Measurements from ENCODE around the gene TNFRSF14. TPM values are rescaled to one million over a fixed set of nuclear protein-coding genes. Genes with fewer than 3 reads are reported as not detected.

Gene TNFRSF14
- total RNA-seq, 1 donor from 2014 or later, result 0.26 TPM

- H3K27ac Mint-ChIP-seq (ENCODE audit: unreplicated experiment), result no peak overlapping the region
- H3K4me3 Mint-ChIP-seq (ENCODE audit: unreplicated experiment), result no peak overlapping the region
- no peaks in the 10 kb centered on the region for H3K36me3 Mint-ChIP-seq (ENCODE audit: low read depth, unreplicated experiment)
- no peaks in the 10 kb centered on the region for H3K9me3 Mint-ChIP-seq (ENCODE audit: unreplicated experiment)
- no peak for DNase-seq (ENCODE audit: low spot score)
- no peaks in the 10 kb centered on the region for H3K4me1 Mint-ChIP-seq (ENCODE audit: unreplicated experiment)
- TF ChIP-seq CTCF (IDR thresholded peaks at IDR 0.05; ENCODE audit: unreplicated experiment), result no peak
- H3K27me3 Mint-ChIP-seq (ENCODE audit: unreplicated experiment), result peaks cover 3% of the 10 kb centered on the region
Measured at GRCh38 chr1:2604156-2604843, 48.1 kb downstream of the TNFRSF14 start.

- no peak for DNase-seq (ENCODE audit: low spot score)
- H3K4me1 Mint-ChIP-seq (ENCODE audit: unreplicated experiment), result no peaks in the 10 kb centered on the region
- no peak overlapping the region for H3K4me3 Mint-ChIP-seq (ENCODE audit: unreplicated experiment)
- H3K27me3 Mint-ChIP-seq (ENCODE audit: unreplicated experiment), result peaks cover 3% of the 10 kb centered on the region
- no peak for TF ChIP-seq CTCF (IDR thresholded peaks at IDR 0.05; ENCODE audit: unreplicated experiment)
- no peaks in the 10 kb centered on the region for H3K9me3 Mint-ChIP-seq (ENCODE audit: unreplicated experiment)
- no peaks in the 10 kb centered on the region for H3K36me3 Mint-ChIP-seq (ENCODE audit: low read depth, unreplicated experiment)
- no peak overlapping the region for H3K27ac Mint-ChIP-seq (ENCODE audit: unreplicated experiment)
Measured at GRCh38 chr1:2604844-2605508, 48.8 kb downstream of the TNFRSF14 start.

DNA sequence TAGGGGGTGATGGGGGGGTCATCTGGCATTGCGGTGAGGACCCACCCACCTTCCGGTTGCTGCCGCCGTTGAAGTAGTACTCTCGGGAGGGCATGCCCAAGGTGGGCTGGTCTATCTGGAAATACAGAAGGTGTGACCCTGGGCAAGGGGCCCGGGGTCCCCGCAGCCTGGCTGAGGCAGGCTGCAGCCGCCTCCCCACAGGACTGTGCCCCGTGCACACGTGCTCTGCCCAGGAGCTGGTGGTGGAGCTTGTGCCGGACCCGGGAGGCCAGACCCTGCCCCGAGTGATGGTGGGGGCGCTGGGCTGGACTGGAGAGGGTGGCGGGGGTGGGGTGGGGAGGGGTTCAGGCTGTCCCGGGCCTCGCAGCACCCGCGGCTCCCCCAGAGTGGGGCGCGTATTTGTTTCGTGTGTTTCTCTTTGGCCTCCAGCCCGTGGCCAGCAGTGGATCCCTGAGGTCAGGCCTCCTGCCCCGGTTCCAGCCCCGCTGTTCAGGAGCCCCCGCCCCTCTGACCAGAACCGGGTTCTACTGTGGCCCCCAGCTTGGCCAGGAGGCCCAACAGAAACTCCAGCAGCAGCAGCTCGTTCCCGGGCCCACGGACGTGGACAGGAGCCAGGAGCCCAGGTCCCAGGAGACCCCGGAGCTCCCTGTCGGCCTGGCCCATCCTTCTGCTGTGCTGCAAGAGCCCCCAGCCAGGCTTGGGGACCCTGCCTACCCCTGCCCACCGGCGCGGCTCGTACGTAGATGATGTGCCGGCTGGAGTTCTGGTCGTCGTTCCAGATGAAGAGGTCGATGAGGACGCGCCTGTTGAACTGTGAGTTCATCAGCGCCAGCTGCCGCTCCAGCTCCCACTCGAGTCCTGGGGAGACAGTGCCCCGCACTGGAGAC lies 49.6 kb downstream of the TNFRSF14 start:
- DNase-seq (ENCODE audit: low spot score), result no peak
- no peak for TF ChIP-seq CTCF (IDR thresholded peaks at IDR 0.05; ENCODE audit: unreplicated experiment)
- Mint-ChIP-seq H3K36me3 (ENCODE audit: low read depth, unreplicated experiment) (no peaks in the 10 kb centered on the region), H3K27me3 (ENCODE audit: unreplicated experiment) (peaks cover 5% of the 10 kb centered on the region), H3K4me1 (ENCODE audit: unreplicated experiment) (no peaks in the 10 kb centered on the region), H3K27ac (ENCODE audit: unreplicated experiment) (no peak overlapping the region), H3K9me3 (ENCODE audit: unreplicated experiment) (no peaks in the 10 kb centered on the region), H3K4me3 (ENCODE audit: unreplicated experiment) (no peak overlapping the region)

DNA sequence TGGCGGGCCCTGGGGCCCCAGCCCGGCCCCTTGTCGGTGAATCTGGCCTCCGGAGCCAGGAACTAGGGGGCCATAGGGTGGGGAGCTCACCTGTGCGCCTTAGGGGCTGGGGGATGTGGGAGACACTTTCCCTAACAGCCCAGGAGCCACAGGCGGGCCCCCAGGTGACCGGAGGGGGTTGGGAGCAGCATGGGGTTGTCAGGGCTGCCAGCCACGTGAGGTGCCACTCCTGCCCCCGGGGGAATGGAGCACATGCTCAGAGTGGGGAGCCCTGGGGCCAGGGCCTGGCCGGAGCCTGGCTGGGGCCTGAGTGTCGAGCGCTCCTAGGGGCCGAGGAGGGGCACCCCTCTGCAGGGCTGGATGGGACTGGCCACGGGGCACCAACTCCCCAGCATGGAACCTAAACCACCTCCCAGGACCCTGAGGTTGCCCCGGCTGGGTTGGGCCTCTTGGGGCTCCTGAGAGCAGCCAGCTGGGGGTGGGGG lies 50.3 kb downstream of the TNFRSF14 start:
- Mint-ChIP-seq H3K4me3 (ENCODE audit: unreplicated experiment) (no peak overlapping the region), H3K9me3 (ENCODE audit: unreplicated experiment) (no peaks in the 10 kb centered on the region), H3K27me3 (ENCODE audit: unreplicated experiment) (peaks cover 6% of the 10 kb centered on the region), H3K36me3 (ENCODE audit: low read depth, unreplicated experiment) (no peaks in the 10 kb centered on the region), H3K4me1 (ENCODE audit: unreplicated experiment) (no peaks in the 10 kb centered on the region), H3K27ac (ENCODE audit: unreplicated experiment) (no peak overlapping the region)
- DNase-seq (ENCODE audit: low spot score), result no peak
- TF ChIP-seq CTCF (IDR thresholded peaks at IDR 0.05; ENCODE audit: unreplicated experiment), result no peak
